DMS 273 (cell line): ENCODE measurements around the gene NFIX.

Experiments
- DNase-seq: peaks from one replicate; lab custom pipeline; 2025; ENCODE audit not compliant: unreplicated experiment; lab: John Stamatoyannopoulos, UW

Gene NFIX

DNA sequence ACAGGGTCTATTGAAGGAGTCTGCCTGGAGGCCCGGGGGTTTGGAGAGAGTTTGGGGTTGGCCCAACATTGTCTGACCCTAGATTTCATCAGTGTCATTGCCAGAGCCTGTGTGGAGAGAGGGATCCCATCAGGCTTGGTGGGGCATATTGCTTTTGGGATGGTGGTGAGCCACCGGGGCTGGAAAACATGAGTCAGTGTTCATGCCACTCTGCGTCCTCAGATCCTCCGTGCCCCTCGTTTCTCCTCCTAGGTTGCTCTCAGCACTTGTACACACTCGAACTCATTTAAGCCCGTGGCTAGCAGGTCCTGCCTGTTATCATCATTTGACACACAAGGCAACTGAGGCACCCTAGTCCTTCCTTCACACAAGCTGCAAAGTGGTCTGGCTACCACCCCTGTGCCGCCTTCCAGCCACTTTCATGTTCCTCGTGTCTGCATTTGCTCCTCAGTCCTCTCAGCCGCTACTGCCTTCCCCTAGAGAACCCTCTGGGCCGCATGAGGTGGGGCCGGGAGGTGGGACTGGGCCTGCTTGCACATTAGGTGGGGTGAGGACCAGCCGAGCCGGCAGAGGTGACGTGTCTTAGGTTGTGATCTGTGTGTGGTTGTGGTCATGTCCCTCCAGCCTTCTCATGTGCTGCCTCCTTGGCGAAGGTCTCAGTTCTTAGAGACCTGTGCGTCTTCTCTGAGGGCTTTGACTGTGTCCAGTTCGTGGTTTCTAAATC lies 126.4 kb downstream of the NFIX start:
- DNase-seq: no peak

DNA sequence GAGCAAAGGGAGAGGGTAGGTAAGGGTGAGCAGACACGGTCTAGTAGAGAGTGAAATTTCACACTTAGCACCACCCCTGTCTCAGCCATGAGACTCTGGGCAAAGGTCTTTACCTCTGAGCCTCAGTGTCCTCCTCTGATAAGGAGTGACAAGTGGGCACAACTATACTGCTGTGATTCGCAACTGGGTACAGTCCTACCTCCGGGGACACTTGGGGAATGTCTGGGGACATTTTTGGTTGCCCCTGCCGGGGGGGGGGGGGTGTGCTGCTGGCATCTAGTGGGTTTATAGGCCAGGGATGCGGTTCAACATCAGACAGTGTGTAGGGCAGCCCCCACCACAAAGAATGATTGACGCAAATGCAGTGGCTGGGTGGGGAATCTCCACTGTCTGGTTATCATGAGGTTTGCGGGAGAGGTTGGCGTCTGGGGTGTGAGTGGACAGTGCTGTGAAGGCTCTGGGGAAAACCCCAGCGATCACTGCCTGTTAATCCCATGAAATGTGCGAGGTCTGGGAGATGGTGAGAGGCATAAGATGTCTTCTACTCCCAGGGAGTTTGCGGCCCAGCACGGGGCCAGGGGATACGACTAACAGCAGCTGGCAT lies 127.1 kb downstream of the NFIX start:
- no peak for DNase-seq

- no peak for DNase-seq
Measured at GRCh38 chr19:13122980-13123957, 128.0 kb downstream of the NFIX start.

- DNase-seq: no peak
Measured at GRCh38 chr19:13127051-13127450, 131.8 kb downstream of the NFIX start.

- DNase-seq: no peak
Measured at GRCh38 chr19:13127811-13128575, 132.7 kb downstream of the NFIX start.

- DNase-seq: no peak
Measured at GRCh38 chr19:13128583-13128982, 133.3 kb downstream of the NFIX start.

DNA sequence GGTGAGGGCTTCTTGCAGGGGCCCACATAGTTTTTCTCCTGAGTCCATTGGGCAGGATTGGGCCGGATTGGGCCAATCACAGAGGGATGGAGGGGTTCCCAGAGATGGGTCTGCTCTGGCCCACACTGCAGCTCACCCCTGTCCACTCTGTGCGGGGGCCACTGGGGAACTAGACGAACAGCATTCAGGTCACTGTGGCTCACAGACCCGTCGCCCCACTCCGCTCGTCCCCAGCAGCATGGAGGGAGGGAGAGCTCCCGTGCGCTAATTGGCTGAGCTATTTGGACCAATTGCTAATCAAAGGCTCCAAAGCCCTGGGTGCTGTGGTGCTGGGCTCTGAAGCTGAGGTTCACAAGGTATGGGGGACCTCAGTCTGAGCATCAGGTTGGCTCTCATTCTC lies 134.1 kb downstream of the NFIX start:
- no peak for DNase-seq

DNA sequence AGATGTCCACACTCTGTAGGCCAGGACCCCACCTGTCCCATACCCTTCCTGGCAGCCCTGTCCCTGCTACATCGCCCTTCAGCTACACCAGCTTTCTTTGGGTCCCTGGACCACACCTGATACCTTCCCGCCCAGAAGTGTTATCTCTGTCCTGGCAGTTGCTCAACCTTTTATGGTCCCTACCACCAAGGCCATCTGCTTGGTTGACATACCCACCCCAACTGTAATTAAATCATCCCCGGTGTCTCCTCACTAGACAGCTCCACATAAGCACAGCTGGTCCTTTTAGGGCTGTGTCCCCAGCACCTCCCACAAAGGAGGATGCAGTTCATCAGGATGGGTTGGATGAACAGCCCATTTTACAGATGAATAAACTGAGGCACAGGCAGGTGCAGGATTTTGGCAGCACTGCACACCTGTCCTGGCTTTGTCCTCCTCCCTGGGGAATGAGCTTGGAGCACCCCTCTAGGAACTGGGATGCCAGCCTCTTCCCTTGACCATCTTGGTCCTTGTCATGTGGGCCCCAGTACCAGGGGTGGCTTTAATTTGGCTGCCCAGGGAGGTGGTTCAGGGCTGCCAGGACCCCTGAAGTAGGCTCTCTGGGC lies 135.7 kb downstream of the NFIX start:
- no peak for DNase-seq

DNA sequence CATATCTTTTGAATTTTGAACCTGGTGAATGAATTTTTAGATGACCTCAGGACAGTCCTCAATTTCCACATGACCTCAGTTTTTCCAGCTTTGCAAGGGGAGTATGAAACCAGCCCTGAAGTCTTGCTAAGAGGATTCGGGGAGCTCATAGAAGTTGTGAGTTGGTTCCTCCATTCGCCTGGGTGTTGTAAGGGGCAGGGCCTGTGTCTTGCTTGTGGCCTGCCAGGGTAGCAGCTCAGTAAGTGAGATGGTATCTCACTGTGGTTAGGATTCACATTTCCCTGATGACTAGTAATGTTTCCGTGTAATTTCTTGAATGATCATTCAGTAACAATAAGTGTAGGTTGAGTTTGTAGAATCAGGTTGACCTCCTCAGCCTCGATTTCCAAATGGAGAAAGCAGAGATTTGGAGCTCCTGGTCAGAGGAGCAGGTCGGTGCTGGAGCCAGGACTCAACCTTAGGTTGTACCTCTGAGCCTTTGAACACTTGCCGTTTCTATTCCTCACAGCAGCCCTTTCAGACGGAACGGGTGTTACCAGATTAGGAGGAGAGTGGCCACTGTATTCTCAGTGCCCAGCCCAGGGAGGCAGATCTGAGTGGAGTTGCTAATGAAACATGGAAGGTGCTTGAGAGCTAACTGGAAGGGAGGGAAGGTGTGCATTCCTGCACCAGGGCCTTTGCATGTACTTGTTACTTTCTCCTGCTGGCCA lies 137.4 kb downstream of the NFIX start:
- DNase-seq: no peak

- DNase-seq: no peak
Measured at GRCh38 chr19:13133241-13133870, 138.1 kb downstream of the NFIX start.

DNA sequence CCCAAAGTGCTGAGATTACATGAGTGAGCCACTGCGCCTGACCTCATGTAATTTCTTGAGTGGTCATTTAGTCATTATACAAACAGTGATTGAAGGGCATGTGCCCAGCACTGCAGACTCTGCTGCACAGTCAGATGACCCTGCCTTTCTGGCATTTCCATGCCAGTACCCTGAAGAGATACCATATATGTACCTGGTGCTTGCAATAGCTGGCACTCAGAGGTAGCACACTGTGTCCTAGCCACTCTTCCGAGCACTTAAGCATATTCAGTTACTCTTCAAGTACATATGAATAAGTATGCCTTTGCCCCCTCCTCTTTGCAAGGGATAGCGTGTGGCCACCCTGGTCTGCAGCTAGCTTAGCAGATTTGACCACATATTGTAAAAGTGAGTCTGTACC lies 139.4 kb downstream of the NFIX start:
- DNase-seq: no peak

DNA sequence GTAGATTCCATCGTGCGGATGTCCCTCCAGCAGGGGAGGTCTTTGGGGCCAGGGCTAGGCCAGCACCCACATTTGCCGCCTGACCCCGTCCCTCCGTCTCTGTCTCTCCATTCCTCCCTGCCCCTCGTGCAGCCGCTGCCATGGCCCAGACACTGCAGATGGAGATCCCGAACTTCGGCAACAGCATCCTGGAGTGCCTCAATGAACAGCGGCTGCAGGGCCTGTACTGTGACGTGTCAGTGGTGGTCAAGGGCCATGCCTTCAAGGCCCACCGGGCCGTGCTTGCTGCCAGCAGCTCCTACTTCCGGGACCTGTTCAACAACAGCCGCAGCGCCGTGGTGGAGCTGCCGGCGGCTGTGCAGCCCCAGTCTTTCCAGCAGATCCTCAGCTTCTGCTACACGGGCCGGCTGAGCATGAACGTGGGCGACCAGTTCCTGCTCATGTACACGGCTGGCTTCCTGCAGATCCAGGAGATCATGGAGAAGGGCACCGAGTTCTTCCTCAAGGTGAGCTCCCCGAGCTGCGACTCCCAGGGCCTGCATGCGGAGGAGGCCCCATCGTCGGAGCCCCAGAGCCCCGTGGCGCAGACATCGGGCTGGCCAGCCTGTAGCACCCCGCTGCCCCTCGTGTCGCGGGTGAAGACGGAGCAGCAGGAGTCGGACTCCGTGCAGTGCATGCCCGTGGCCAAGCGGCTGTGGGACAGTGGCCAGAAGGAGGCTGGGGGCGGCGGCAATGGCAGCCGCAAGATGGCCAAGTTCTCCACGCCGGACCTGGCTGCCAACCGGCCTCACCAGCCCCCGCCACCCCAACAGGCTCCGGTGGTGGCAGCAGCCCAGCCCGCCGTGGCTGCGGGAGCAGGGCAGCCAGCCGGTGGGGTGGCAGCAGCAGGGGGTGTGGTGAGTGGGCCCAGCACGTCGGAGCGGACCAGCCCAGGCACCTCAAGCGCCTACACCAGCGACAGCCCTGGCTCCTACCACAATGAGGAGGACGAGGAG lies 140.1 kb downstream of the NFIX start:
- no peak for DNase-seq

GRCh38 chr19:13137290-13137794 lies 142.1 kb downstream of the NFIX start:
- DNase-seq: no peak

GRCh38 chr19:13138171-13138915 lies 143.1 kb downstream of the NFIX start:
- DNase-seq: no peak

- no peak for DNase-seq
Measured at GRCh38 chr19:13138916-13139198, 143.6 kb downstream of the NFIX start.

GRCh38 chr19:13139633-13140311 lies 144.5 kb downstream of the NFIX start:
- DNase-seq: no peak
